Muscle of arm (tissue), 12 donors: ENCODE results near the gene ZFAND2B. TPM values are rescaled to one million over a fixed set of nuclear protein-coding genes. Genes with fewer than 3 reads are reported as not detected.
"Not testable (repeated sequence)": the region's sequence is repeated elsewhere in the genome, so short reads cannot be mapped to it uniquely, and the experiment has no call there.

Experiments used
- DNase-seq: peaks from one replicate; pipeline ENCODE4 v3.0.0-alpha.2; 2013
- polyA plus RNA-seq, 12 donors: library from polyadenylated mRNA; unstranded; fragments of 120-200 nt; gene quantifications; one replicate each; pipeline ENCODE4 v1.2.1, GENCODE V29; 2013; ENCODE audit not compliant: insufficient read length in 12 of 12

The ZFAND2B gene
- polyA plus RNA-seq, 12 donors = 16.5 to 36.6 (median 24.2) TPM; not detected in 1

GRCh38 chr2:219247678-219248642 lies 41.4 kb downstream of the ZFAND2B start:
- no peak for DNase-seq

GRCh38 chr2:219248845-219249202 lies 42.2 kb downstream of the ZFAND2B start:
- DNase-seq = no peak

- DNase-seq = peak; percentile 30
Observed at GRCh38 chr2:219249203-219249980, 42.8 kb downstream of the ZFAND2B start.

- no peak for DNase-seq
Observed at GRCh38 chr2:219250049-219250781, 43.6 kb downstream of the ZFAND2B start.

GRCh38 chr2:219251656-219252055 lies 45.1 kb downstream of the ZFAND2B start:
- DNase-seq = no peak

- DNase-seq = no peak
Observed at GRCh38 chr2:219252084-219252483, 45.5 kb downstream of the ZFAND2B start.

GRCh38 chr2:219252570-219252899 lies 46.0 kb downstream of the ZFAND2B start:
- no peak for DNase-seq

GRCh38 chr2:219252900-219253752 lies 46.5 kb downstream of the ZFAND2B start, which contains the start of gene TUBA4B:
Gene TUBA4B, plus strand, starts transcription at chr2:219253243. Its CDS starts 165 bp downstream, at chr2:219253408.
- peak; percentile 22 for DNase-seq

- DNase-seq = peak; percentile 18
Observed at GRCh38 chr2:219253753-219254589, 47.4 kb downstream of the ZFAND2B start, which contains the start of gene TUBA4A. Gene TUBA4A, minus strand, starts transcription at chr2:219253918. Its CDS starts 60 bp downstream, at chr2:219253858.

GRCh38 chr2:219254590-219255201 lies 48.1 kb downstream of the ZFAND2B start:
- no peak for DNase-seq

- not testable (repeated sequence) for DNase-seq
Observed at GRCh38 chr2:219258942-219259341, 52.4 kb downstream of the ZFAND2B start.

Other genes with a start within 250 kb of the ZFAND2B start
- gene CDK5R2, start 247.1 kb upstream of the ZFAND2B start, polyA plus RNA-seq = under 1 TPM in 3 of 12 donors, not detected in 9; 0.07 to 0.19 (median 0.07) TPM
- 1 to 10 TPM in 1 of 12 donors, under 1 TPM in 6, not detected in 5; 0.09 to 5.7 (median 0.17) TPM for gene FEV, start 221.6 kb upstream of the ZFAND2B start, polyA plus RNA-seq
- not detected for gene CRYBA2, start 213.4 kb upstream of the ZFAND2B start, polyA plus RNA-seq
- gene CFAP65, start 165.3 kb upstream of the ZFAND2B start, polyA plus RNA-seq = under 1 TPM in 1 of 12 donors, not detected in 11; 0.08 TPM
- 10 to 100 TPM in 1 of 12 donors, under 1 TPM in 2, not detected in 9; 0.09 to 23.0 (median 0.30) TPM for gene IHH, start 145.9 kb upstream of the ZFAND2B start, polyA plus RNA-seq
- 10 to 100 TPM in 11 of 12 donors, not detected in 1; 12.2 to 17.1 (median 14.7) TPM for gene NHEJ1, start 46.0 kb upstream of the ZFAND2B start, polyA plus RNA-seq
- 1 to 10 TPM in 7 of 12 donors, under 1 TPM in 3, not detected in 2; 0.53 to 3.4 (median 1.1) TPM for gene SLC23A3, start 36.8 kb upstream of the ZFAND2B start, polyA plus RNA-seq
- 10 to 100 TPM in 11 of 12 donors, not detected in 1; 28.7 to 52.0 (median 32.5) TPM for gene CNPPD1, start 29.9 kb upstream of the ZFAND2B start, polyA plus RNA-seq
- gene RETREG2, start 28.5 kb upstream of the ZFAND2B start, polyA plus RNA-seq = 10 to 100 TPM in 11 of 12 donors, not detected in 1; 34.8 to 80.3 (median 43.3) TPM
- 10 to 100 TPM in 11 of 12 donors, not detected in 1; 28.3 to 42.0 (median 29.6) TPM for gene ABCB6, start 12.2 kb downstream of the ZFAND2B start, polyA plus RNA-seq
- 10 to 100 TPM in 11 of 12 donors, not detected in 1; 26.7 to 49.9 (median 31.6) TPM for gene ATG9A, start 22.9 kb downstream of the ZFAND2B start, polyA plus RNA-seq
- 10 to 100 TPM in 11 of 12 donors, not detected in 1; 16.1 to 60.7 (median 24.1) TPM for gene ANKZF1, start 23.0 kb downstream of the ZFAND2B start, polyA plus RNA-seq
- 10 to 100 TPM in 1 of 12 donors, 1 to 10 TPM in 9, not detected in 2; 3.4 to 11.6 (median 5.4) TPM for gene GLB1L, start 38.7 kb downstream of the ZFAND2B start, polyA plus RNA-seq
- gene STK16, start 38.7 kb downstream of the ZFAND2B start, polyA plus RNA-seq = 10 to 100 TPM in 11 of 12 donors, not detected in 1; 13.6 to 36.2 (median 17.0) TPM
- gene TUBA4B, start 46.5 kb downstream of the ZFAND2B start, polyA plus RNA-seq = under 1 TPM in 3 of 12 donors, not detected in 9; 0.21 to 0.24 (median 0.23) TPM
- 100 to 1,000 TPM in 10 of 12 donors, 10 to 100 TPM in 1, not detected in 1; 75.2 to 146 (median 120) TPM for gene TUBA4A, start 47.1 kb downstream of the ZFAND2B start, polyA plus RNA-seq
- gene DNAJB2, start 72.6 kb downstream of the ZFAND2B start, polyA plus RNA-seq = 10 to 100 TPM in 11 of 12 donors, not detected in 1; 66.8 to 96.2 (median 82.4) TPM
- gene PTPRN, start 102.6 kb downstream of the ZFAND2B start, polyA plus RNA-seq = under 1 TPM in 6 of 12 donors, not detected in 6; 0.17 to 0.44 (median 0.22) TPM
- gene RESP18, start 126.0 kb downstream of the ZFAND2B start, polyA plus RNA-seq = not detected
- gene DNPEP, start 181.1 kb downstream of the ZFAND2B start, polyA plus RNA-seq = 10 to 100 TPM in 11 of 12 donors, not detected in 1; 25.7 to 53.3 (median 34.3) TPM
- gene DES, start 211.6 kb downstream of the ZFAND2B start, polyA plus RNA-seq = 1,000 to 10,000 TPM; 1,983 to 5,935 (median 4,188) TPM
- gene SPEG, start 228.1 kb downstream of the ZFAND2B start, polyA plus RNA-seq = 100 to 1,000 TPM in 8 of 12 donors, 10 to 100 TPM in 4; 61.4 to 251 (median 156) TPM